DOHH2 (cell line): ENCODE measurements around the gene NSMCE4A.

Source experiments
- H3F3A ChIP-seq: fragments of 200-600 bp; sonication (generic), shearing (Covaris generic); 2 replicates; pipeline ENCODE4 v1.6.0; 2016; ENCODE audit warnings: antibody characterized with exemption, mild to moderate bottlenecking; ENCODE audit not compliant: control insufficient read depth, insufficient read depth
- H3K27ac ChIP-seq: fragments of 200-600 bp; sonication (generic); 2 replicates; pipeline ENCODE4 v1.5.1; 2014; ENCODE audit warnings: low read depth, mild to moderate bottlenecking, low read length, moderate library complexity
- H3K27me3 ChIP-seq: fragments of 200-600 bp; sonication (generic); 2 replicates; pipeline ENCODE4 v1.6.1; 2014; ENCODE audit warnings: mild to moderate bottlenecking, low read length, mixed read lengths; ENCODE audit not compliant: control insufficient read depth
- H3K36me3 ChIP-seq: fragments of 200-600 bp; sonication (generic); 2 replicates; pipeline ENCODE4 v1.6.1; 2014; ENCODE audit warnings: mild to moderate bottlenecking, low read length, moderate library complexity, mixed read lengths; ENCODE audit not compliant: control insufficient read depth
- H3K4me1 ChIP-seq: fragments of 200-600 bp; sonication (generic); 2 replicates; pipeline ENCODE4 v1.6.1; 2014; ENCODE audit warnings: mild to moderate bottlenecking, low read length, mixed read lengths; ENCODE audit not compliant: control insufficient read depth
- H3K4me2 ChIP-seq: fragments of 200-600 bp; sonication (generic); 2 replicates; pipeline ENCODE4 v1.6.0; 2014; ENCODE audit warnings: mild to moderate bottlenecking, low read length, moderate library complexity
- H3K4me3 ChIP-seq: fragments of 200-600 bp; sonication (generic); 2 replicates; pipeline ENCODE4 v1.5.1; 2014; ENCODE audit warnings: mild to moderate bottlenecking, low read length, mixed read lengths
- H3K79me2 ChIP-seq: fragments of 200-600 bp; sonication (generic); 2 replicates; pipeline ENCODE4 v1.6.1; 2014; ENCODE audit warnings: mild to moderate bottlenecking, low read length, mixed read lengths; ENCODE audit not compliant: control insufficient read depth
- H3K9me2 ChIP-seq: fragments of 200-600 bp; sonication (generic); replicated peaks from 2 replicates; pipeline ENCODE4 v1.6.1; 2014; ENCODE audit warnings: mild to moderate bottlenecking, low read length, mixed read lengths; ENCODE audit not compliant: control insufficient read depth
- H3K9me3 ChIP-seq: fragments of 200-600 bp; sonication (generic); 2 replicates; pipeline ENCODE4 v1.6.1; 2014; ENCODE audit warnings: antibody characterized with exemption, low read length, mixed read lengths; ENCODE audit not compliant: control insufficient read depth, insufficient read depth
- H4K20me1 ChIP-seq: fragments of 200-600 bp; sonication (generic); 2 replicates; pipeline ENCODE4 v1.6.0; 2014; ENCODE audit warnings: low read depth, mild to moderate bottlenecking, antibody characterized with exemption, low read length, moderate library complexity; ENCODE audit not compliant: control insufficient read depth, insufficient read depth
- EZH2phosphoT487 ChIP-seq: fragments of 200-600 bp; sonication (generic); IDR thresholded peaks from 2 replicates; pipeline ENCODE4 v1.6.1; 2017; ENCODE audit warnings: borderline replicate concordance, mild to moderate bottlenecking, antibody characterized with exemption, low read length, moderate library complexity, mixed read lengths
- TF ChIP-seq, protein P1 (sequence below): fragments of 200-600 bp; sonication (generic); IDR thresholded peaks from one replicate; pipeline ENCODE4 v1.5.1; 2014; ENCODE audit warnings: antibody characterized with exemption, mild to moderate bottlenecking, low read depth, low read length; ENCODE audit not compliant: poor library complexity, severe bottlenecking

The NSMCE4A gene

DNA sequence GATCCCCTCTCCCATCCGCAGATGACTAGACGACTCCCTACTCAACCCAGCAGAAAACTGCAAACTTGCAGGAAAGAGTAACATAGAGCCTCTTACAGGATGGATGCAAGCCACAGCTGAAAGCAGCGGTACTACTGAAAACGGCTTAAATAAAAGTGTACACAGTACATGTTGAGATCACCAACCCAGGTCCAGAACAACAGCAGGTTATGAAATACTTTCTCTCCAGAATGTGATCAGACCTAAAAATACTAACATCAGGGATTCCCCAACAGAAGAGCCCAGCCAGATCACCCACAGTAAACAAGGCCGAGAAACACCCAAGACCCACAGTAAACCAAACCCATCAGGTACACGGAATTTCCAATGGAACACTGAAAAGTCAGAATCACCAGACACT, 60.4 kb downstream of the NSMCE4A start:
- Histone ChIP-seq H3K36me3 (peaks cover 63% of the 10 kb centered on the region), H3F3A (no peaks in the 10 kb centered on the region), H3K27ac (no peak overlapping the region), H3K4me1 (peaks cover 26% of the 10 kb centered on the region), H3K4me2 (no peak overlapping the region), H3K27me3 (no peaks in the 10 kb centered on the region), H3K4me3 (no peak overlapping the region), H4K20me1 (no peaks in the 10 kb centered on the region), H3K79me2 (peaks cover 37% of the 10 kb centered on the region), H3K9me3 (peaks cover 4% of the 10 kb centered on the region; the same call in 1 of the 2 replicates), H3K9me2 (no peaks in the 10 kb centered on the region)
- TF ChIP-seq EZH2phosphoT487: no peak
- TF ChIP-seq, protein P1, sequence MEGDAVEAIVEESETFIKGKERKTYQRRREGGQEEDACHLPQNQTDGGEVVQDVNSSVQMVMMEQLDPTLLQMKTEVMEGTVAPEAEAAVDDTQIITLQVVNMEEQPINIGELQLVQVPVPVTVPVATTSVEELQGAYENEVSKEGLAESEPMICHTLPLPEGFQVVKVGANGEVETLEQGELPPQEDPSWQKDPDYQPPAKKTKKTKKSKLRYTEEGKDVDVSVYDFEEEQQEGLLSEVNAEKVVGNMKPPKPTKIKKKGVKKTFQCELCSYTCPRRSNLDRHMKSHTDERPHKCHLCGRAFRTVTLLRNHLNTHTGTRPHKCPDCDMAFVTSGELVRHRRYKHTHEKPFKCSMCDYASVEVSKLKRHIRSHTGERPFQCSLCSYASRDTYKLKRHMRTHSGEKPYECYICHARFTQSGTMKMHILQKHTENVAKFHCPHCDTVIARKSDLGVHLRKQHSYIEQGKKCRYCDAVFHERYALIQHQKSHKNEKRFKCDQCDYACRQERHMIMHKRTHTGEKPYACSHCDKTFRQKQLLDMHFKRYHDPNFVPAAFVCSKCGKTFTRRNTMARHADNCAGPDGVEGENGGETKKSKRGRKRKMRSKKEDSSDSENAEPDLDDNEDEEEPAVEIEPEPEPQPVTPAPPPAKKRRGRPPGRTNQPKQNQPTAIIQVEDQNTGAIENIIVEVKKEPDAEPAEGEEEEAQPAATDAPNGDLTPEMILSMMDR: no peak

DNA sequence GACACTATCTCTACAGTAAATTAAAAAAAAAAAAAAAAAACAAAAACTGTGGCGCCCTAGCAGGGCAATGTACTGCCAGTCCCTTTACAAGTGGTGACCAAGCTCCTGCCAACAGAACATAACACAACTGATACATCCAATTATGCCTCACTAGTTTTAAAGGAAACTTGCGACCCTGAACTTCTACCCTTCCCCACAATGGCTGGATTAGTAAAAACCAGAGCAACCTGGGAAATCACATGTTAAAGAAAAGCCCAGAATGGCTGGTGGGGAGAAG, 63.7 kb downstream of the NSMCE4A start:
- no peak overlapping the region for H3K27ac ChIP-seq
- no peak for TF ChIP-seq EZH2phosphoT487
- TF ChIP-seq, protein P1: no peak
- H3K79me2 ChIP-seq: peaks cover 9% of the 10 kb centered on the region

DNA sequence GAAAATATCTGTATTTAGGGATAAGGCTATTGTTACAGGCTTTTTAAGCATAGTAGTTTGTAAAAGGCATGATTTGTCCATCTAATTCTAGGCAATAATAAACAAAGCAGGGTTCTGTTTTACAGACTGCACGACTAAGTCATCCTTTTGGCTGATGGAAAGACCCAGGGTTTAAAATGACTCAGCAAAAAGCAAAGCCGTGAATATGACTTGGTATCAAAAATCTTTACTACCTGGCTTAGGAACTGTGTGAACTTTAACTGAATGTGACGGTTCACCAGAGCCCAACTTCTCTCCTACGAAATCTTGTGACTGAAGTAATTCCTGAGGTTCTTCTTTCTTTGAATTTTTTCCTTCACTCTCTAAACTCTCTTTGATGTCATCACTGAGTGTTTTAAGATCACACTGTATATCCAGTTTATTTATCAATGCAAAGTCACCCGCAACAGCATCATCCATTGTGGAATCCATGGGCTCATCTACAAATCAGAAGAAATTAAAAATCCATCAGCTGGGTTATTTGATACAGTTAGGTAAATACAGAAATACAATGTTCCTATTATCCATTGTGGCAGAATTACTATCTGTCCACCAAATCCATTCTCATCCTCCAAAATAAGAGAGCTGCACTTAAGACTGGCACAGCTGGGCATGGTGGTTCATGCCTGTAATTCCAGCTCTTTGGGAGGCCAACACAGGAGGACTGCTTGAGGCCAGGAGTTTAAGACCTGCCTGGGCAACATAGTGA, 64.2 kb downstream of the NSMCE4A start:
- no peak overlapping the region for H3K27ac ChIP-seq

More for the DNA sequence above, 63.7 kb downstream of the NSMCE4A start:
- Histone ChIP-seq H3K4me2 (no peak overlapping the region), H3F3A (no peaks in the 10 kb centered on the region), H4K20me1 (no peaks in the 10 kb centered on the region), H3K27me3 (no peaks in the 10 kb centered on the region), H3K4me3 (no peak overlapping the region), H3K9me3 (no peaks in the 10 kb centered on the region), H3K9me2 (no peaks in the 10 kb centered on the region), H3K36me3 (peaks cover 50% of the 10 kb centered on the region), H3K4me1 (no peaks in the 10 kb centered on the region)

More for the DNA sequence above, 64.2 kb downstream of the NSMCE4A start:
- H3K4me3 ChIP-seq: no peak overlapping the region
- H3K4me1 ChIP-seq: no peaks in the 10 kb centered on the region
- H3K9me2 ChIP-seq: no peaks in the 10 kb centered on the region
- peaks cover 6% of the 10 kb centered on the region for H3K79me2 ChIP-seq
- TF ChIP-seq EZH2phosphoT487: no peak
- TF ChIP-seq, protein P1: no peak
- no peaks in the 10 kb centered on the region for H3K9me3 ChIP-seq
- H3F3A ChIP-seq: no peaks in the 10 kb centered on the region
- no peak overlapping the region for H3K4me2 ChIP-seq
- H3K27me3 ChIP-seq: no peaks in the 10 kb centered on the region
- H3K36me3 ChIP-seq: peaks cover 47% of the 10 kb centered on the region
- no peaks in the 10 kb centered on the region for H4K20me1 ChIP-seq
